GM19395 (cell line): ENCODE results near the gene WDFY4.
A peak's percentile ranks its signal among the peaks of the same experiment; 100 is the strongest.

ENCODE experiments used
- ATAC-seq: cut with Tn5 transposase; IDR thresholded peaks from one replicate; pipeline ENCODE4 v1.9.1; 2021; ENCODE audit warnings: mild to moderate bottlenecking, moderate library complexity; ENCODE audit not compliant: unreplicated experiment

WDFY4 gene

GRCh38 chr10:48958598-48959190 lies 274.0 kb downstream of the WDFY4 start:
- no peak for ATAC-seq

GRCh38 chr10:48964038-48964437 lies 279.4 kb downstream of the WDFY4 start:
- no peak for ATAC-seq

- ATAC-seq, result no peak
Observed at GRCh38 chr10:48965460-48965859, 280.8 kb downstream of the WDFY4 start.

GRCh38 chr10:48968036-48968435 lies 283.4 kb downstream of the WDFY4 start:
- no peak for ATAC-seq

GRCh38 chr10:48970046-48970445 lies 285.4 kb downstream of the WDFY4 start:
- no peak for ATAC-seq

GRCh38 chr10:48970654-48971053 lies 286.0 kb downstream of the WDFY4 start:
- ATAC-seq, result no peak

GRCh38 chr10:48973065-48973464 lies 288.4 kb downstream of the WDFY4 start:
- no peak for ATAC-seq

GRCh38 chr10:48974510-48975156 lies 290.0 kb downstream of the WDFY4 start:
- no peak for ATAC-seq

- ATAC-seq, result no peak
Observed at GRCh38 chr10:48976196-48976595, 291.5 kb downstream of the WDFY4 start.

- ATAC-seq, result no peak
Observed at GRCh38 chr10:48978318-48978717, 293.6 kb downstream of the WDFY4 start.

- peak; percentile 56 for ATAC-seq
Observed at GRCh38 chr10:48981310-48981907, 296.7 kb downstream of the WDFY4 start.

- ATAC-seq, result no peak
Observed at GRCh38 chr10:48982584-48982983, 297.9 kb downstream of the WDFY4 start.

GRCh38 chr10:48983648-48984351 lies 299.1 kb downstream of the WDFY4 start:
- no peak for ATAC-seq

GRCh38 chr10:48985621-48986158 lies 301.0 kb downstream of the WDFY4 start:
- ATAC-seq, result no peak

- ATAC-seq, result no peak
Observed at GRCh38 chr10:48990226-48990625, 305.6 kb downstream of the WDFY4 start.

- no peak for ATAC-seq
Observed at GRCh38 chr10:48993627-48994026, 309.0 kb downstream of the WDFY4 start.

- ATAC-seq, result no peak
Observed at GRCh38 chr10:48996329-48996728, 311.7 kb downstream of the WDFY4 start.

- no peak for ATAC-seq
Observed at GRCh38 chr10:48999346-48999745, 314.7 kb downstream of the WDFY4 start.

- ATAC-seq, result no peak
Observed at GRCh38 chr10:49000437-49001398, 316.0 kb downstream of the WDFY4 start.

- no peak for ATAC-seq
Observed at GRCh38 chr10:49001402-49001801, 316.7 kb downstream of the WDFY4 start.
